NCI-H1105 treated with DMSO at 0.1 percent for 48 hours (cell line): ENCODE measurements around the gene QKI.
"Not testable (repeated sequence)": the region's sequence is repeated elsewhere in the genome, so short reads cannot be mapped to it uniquely, and the experiment has no call there.

Experiments
- DNase-seq: peaks from one replicate; lab custom pipeline; 2025; lab: John Stamatoyannopoulos, UW

QKI gene

DNA sequence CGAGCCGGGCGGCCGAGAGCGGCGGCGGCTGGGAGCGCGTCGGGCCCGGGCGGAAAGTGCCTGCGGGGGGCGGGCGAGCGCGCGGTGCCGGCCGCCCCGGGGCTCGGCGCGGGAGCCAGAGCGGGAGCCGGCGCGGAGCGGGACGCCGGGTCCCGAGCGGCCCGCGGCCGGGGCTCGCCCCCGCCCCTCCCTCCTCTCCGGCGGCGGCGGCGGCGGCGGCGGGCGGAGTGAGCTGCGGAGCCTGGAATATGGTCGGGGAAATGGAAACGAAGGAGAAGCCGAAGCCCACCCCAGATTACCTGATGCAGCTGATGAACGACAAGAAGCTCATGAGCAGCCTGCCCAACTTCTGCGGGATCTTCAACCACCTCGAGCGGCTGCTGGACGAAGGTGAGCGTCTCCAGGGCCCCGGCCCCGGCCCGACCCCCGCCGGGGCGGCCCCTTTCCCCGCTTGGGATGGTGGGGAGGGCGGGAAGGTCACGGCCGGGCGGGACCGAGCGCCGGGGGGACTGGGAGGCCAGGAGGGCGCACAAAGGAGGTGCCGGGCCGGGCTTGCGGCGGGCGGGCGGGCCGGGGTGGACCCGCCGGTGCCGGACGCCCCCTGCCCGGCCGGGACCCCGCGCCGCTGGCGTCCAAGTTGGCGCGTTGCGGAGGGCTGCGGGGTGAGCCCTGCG lies 565 bp downstream of the QKI start:
- peak; percentile 41 for DNase-seq

DNA sequence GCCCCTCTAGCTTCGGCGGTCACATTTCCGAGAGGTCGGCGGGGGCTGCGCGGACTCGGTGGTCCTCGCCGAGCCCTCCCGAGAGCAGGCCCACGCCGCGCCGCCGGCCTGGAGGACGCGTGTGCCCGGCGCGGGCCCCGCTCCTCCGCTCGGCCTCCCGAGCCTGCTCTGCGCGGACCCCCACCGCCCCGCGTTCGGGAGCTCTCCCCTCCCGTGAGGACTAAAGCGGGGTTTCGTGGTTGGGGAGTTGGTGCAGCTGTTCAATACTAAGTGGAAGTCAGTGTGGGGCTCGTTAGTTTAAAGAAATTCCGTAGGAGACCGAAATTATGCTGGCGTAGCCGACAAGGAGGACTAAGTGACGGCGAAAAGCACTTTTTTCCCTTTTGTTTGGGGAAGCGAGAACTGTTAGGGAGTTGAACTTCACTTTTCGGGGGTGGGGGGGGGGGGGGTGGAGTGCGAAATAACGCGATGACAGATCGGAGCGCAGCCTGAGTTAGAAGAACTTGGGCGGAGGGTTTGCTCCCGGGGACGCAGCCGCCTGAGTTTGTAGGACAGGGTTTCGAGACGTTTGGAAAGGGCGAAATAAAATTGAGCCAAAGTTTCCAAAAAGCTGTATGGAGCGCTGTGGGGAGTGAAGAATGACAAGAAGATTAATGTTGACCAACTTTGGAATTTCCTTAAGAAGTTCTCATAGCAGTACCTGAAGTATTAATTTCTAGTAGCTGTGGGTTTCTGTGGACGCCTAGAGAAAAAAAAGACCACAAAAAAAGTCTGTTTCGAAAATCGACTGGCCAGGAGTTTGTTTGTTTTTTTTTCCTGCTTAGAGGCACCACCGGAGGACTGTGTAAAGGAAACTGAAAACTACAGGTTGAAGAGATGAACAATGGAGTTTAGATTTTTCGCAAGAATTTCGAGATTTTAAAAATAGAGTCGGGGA lies 1.4 kb downstream of the QKI start:
- DNase-seq: peak; percentile 51

DNA sequence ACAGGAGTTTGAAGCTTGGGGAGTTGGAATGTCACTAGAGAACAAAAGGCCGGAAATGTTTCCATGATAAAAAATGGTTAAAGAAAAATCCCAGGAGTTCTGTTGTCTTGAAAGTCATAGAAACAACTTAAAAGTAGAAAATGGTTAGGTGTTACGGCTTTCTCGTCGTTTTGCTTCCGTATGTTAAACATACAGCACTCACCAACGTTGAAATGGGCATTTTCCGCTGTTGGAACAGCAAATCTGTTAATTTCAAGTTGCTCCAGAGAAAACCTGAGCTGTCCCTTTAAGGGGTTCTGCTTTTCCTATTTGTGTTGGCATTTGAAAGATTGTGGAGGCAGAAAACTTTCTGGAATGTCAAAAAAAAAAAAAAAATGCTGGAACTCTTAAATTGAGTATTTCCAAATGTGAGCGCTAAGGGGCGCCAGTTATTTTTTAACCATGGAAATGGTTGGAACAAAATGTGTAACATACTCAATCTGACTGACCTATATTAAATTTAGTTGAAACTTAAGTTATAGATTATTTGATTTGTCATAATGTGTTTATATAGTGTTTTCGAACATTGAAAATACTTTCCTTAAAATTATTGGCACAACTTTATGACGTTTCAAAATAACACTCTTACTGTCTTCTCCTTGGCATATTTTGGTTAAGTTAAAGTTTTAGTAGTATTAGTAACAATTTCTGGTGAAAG lies 2.2 kb downstream of the QKI start:
- DNase-seq: peak; percentile 67

DNA sequence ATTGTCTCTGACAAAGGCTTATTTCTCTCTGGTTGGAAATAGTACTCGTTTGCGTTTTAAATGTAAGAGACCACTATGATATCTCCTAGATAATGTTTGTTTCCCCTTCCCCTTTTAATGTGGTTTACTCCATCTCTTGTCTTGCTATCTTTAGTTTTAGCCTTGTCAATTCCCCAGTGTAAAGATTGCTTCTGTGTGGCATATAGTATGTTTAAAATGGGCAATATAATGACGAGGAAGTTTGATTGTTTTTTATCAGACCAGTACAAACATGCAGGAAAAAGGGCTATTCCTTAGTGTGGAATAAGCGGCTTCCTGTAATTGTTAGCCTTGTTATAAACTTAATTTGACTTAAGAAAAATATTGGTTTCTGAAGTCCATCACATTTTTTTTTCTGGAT lies 3.1 kb downstream of the QKI start:
- DNase-seq: no peak

DNA sequence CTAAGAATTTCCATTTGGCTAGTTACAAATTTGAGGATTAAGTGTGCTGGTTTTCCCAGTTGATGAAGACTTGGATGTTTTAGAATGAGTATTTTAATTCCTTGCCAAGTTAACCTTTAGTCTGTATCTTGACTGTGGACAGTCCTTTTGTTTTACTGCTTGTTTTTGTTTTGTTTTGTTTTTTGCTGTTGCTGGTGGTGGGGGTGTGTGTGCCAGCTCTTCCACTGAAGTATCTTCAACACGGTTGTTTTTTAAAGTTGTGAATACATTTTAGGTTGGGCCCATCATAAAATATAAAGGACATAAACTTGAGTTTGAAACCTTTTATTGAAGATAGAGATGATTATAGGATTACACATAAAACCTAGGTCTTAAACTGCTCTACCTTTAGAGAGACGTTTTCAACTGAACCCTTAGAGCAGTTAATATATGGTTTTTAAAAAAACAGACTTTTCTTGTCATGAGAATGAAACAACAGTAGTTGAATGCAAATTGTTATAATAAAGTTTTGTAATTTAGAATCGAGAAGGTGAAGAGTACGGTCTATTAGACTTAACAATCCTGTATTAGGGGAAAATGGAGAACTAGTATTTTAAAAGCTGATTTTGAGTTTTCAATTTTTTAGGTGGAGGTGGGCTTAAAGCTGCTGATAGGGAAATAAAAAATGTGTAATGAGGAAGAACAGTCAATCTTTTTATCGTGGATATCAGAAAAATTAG lies 4.0 kb downstream of the QKI start:
- no peak for DNase-seq

DNA sequence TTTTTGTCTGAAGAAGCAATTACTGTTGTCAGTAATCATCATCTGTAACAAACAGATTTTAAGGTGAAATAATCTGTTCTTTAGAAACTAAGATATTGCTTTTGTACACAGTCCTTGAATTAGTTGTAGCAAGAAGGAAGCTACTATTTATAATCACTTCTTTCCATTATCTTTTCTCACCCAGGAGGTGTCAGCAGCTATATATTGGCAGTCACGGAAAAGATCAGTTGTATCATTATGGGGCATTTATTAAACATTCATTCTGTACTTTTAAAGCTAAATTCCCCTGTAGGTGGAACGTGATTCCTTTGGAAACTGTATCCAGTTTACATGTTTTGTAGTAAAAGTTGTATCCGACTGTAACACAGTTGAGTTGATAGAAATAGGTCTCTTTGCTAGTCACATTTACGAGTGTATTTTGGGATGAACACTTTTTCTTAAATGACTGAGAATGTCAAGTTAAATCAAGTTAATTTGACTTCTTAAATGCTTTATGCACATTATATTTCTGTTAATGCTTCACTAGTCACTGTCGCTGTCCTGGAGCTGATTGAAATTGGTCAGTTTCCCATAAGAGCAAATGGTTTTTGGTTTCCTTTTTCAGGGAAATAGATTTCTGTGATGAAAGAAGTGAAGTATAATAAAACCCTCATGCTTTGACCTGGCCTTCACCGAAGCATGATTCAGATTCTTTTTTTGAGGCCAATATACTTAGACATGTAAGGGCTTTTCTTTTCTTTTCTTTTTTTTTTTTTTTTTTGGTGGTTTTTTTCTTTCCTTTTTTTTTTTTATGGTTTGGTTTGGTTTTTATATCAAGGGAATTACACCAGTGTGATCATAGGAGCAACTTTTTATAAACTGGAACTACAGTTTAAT lies 5.1 kb downstream of the QKI start:
- no peak for DNase-seq

DNA sequence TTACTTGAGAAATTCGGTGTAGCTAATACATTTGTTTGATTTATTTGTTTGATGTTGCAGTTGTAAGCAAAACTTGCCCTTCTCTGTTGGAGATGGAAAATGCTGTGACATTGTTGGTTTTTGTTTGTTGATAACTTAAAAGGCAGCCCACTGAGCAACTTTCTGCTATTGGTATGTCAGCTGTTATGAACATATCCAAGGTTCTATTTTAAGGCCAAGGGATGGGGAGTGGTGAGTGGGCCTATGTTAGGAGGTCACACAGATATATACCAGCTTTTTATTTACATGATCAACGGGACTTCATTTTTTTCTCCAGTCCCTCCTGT lies 5.7 kb downstream of the QKI start:
- DNase-seq: no peak

DNA sequence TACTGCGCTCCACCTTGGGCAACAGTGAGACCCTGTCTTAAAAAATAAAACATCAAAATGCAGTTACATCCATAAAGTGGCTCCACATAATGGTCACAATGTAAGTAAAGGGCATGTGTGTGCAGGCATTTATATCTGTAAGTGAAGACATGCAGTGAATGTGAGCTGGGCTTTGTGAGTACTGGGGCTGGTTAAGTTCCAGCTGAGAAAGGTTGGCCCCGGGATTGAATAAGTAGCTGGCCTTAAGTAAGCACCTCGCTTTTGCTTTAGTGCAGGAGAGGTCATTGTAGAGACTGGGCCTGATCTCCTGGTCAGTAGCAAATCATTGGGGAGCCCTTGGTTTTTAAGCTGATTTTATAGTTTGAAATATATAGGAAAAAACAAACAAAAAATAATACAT lies 8.0 kb downstream of the QKI start:
- DNase-seq: no peak

DNA sequence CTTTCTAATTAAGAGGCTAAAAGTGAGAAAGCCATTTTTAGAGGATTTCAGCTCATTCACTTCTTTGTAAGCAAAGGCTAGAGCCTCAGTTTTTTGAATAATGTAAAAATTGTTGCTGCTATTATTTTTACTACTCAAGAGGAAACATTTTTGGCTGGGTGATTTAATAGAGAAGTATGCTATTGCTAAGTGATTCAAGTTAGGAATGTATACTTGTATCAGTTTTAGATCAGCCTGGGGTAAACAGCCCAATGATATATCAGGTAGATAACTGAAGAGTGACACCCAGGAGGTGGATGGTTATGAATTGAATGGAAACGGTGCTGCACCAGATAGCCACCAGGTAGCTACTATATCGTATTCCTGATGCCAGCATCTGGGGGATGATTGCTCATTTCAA lies 9.2 kb downstream of the QKI start:
- DNase-seq: no peak

DNA sequence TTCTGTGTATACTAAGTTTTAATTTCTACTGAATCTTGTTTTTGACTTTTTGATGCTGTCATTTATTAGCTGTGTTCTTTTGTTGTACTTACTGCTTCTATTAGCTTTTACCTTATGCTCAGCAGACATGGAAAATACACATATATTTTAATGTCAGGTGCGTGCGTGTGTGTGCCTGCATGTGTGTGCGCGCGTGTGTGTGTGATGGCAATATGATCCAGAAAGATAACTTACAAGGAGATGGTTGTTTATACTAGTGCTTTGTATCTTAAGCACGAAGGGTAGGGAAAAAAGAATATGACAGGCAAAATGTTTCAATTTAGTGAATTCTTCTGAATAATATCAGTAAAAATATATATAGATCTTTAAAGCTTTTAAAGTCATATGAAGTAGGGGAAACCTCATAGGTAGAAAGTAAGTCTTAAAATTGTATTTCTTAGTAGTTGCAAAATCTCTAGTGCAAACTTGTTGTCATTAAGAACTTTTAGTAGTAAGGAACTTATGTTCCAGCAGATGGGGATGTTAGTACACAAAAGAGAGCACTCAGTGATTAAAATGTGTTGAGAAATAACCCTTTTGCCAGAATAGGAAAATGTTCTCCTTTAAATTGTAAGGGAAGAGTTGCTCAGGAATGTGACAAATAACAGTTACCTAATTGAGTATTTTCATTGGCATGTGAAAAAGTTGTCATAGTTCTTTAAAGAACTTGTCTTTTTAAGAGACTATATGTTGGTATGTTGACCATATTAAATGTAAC lies 13.2 kb downstream of the QKI start:
- DNase-seq: peak; percentile 69

DNA sequence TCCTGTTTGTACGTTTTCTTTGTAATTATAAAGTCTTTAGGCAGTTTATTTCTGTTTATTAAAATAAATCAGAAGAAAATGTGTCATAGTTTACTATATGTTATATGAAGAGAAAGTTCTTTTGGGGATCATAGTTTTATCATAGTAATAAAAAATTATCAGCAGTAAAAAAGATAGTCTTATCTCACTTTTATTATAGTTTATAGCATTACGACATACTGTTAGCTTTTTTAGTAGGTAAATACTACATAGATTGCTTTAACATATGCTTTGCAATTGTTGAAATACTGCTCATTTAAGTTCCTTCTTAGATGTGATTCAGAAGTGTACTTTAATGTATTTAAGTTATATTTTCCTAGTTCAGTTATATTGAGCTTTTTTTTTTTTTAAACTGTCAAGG lies 13.9 kb downstream of the QKI start:
- no peak for DNase-seq

DNA sequence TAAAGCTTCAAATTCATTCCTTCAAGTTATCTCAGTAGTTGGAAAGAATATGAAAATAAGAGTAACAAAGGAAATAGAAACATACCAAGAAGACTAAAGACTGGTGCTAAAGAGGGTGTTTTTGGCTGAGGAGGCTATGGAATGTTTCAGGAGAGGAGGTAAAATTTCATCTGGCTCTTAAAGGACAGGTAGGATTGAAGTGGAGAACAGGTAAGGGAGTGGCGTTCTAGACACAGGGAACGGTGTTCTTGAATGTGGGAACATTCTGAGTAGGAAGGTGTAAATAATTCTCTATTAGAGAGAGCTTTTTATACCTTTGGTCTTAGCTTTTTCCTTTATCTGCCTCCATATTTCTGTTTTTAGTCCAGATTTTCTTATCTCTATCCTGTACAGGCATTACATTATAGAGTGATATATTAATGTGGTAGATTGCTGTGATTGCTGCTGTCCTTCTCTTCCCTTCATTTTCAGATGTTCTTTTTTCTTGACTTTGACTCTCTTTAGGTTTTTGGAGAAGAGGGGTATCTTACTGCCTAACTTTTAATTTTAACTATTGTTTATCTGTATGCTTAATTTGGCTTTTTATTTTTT lies 15.4 kb downstream of the QKI start:
- DNase-seq: no peak

DNA sequence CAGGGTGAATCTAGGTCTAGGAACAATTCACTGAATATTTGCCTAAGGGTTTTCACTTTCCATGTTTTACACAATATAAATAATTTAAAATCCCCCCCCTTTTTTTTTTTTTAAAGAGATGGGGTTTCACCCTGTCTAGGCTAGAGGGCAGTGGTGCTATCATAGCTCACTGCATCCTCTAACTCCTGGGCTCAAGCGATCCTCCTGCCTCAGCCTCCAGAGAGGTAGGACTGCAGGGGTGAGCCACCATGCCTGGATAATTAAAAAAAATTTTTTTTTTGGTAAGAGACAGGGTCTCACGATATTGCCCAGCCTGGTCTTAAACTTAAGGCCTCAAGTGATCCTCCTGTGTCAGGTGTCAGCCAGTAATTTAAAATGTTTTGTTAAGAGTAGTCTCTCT lies 17.8 kb downstream of the QKI start:
- no peak for DNase-seq

DNA sequence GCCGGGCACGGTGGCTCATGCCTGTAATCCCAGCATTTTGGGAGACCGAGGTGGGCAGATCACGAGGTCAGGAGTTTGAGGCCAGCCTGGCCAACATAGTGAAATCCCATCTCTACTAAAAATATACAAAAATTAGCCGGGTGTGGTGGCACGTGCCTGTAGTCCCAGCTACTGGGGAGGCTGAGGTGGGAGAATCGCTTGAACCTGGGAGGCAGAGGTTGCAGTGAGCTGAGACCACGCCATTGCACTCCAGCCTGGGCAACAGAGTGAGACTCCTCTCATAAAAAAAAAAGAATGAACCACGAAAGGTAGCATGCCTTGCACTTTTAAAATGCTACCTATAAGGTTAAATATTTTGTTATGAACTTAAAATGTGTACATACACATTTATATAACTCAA lies 19.0 kb downstream of the QKI start:
- DNase-seq: not testable (repeated sequence)

DNA sequence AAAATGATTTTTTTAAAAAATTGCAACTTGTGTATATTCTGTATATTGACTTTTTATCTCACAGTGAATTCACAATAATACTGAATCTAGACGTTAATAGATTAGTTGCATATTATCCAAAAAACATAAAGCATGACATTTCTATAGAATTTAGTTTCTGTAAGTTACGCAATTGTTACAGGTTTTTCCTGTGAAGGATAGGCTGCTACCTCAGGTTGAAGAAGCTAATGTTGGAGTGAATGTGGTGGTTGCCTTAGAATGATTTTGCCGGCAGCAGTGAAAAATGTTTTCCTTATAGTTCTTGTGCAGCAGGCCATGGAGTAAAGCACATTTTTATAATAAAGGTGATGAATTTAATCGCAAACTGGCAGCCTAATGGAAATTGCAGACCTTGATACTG lies 20.5 kb downstream of the QKI start:
- DNase-seq: no peak

DNA sequence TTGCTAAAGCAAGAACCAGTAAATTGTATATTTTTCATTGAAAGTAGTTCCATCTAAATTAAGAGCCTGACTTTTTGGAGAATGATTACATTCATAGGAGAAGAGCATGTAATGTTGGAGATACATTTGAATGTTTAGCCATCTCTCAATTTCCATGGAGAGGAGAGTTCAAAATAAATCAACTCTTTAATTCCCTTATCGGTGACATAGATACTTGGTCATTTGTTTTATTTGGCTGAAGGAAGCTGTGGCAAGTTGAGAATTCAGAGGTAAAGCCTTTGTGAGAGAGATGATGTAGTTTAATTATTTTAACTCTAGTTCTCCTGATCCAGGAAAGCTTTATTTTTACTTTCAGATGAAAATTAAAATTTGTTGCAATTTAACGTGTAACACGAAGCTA lies 22.3 kb downstream of the QKI start:
- no peak for DNase-seq

DNA sequence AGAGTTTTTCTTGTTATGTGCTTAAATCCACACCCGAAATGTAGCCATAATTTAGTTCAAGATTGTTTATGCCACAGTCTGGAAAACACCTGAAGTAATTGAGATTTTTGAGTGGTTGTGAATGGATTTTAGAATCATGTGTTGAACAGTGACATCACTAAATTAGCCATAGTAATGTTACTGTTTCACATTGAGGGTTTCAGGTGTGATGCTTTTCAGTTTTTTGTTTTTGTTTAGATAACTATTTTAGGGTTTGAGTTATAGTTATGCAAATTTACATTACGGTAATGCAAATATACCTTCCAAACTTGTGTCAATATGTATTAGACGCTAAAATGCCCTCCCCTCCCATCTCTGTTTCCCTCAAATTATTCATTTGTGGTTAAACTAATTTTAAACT lies 22.9 kb downstream of the QKI start:
- DNase-seq: no peak

DNA sequence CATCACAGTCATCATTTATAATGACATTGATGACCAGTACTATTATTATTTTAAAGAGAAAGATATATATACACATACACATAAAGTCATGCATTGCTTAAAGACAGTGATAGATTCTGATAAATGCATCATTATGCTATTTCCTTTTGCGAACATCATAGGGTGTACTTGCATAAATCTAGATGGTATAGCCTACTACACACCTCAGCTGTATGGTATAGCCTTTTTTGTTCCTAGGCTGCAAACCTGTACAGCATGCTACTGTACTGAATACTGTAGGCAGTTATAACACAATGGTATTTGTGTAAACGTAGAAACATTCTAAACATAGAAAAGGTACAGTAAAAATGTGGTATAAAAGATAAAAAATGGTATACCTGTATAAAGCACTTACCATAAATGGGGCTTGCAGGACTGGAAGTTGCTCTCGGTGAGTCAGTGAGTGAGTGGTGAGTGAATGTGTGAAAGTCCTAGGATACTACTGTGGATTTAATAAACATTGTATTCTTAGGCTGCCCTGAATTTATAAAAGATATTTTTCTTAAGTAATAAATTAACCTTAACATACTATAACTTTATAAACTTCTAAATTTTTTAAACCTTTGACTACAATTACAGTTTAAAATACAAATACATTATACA lies 23.9 kb downstream of the QKI start:
- DNase-seq: no peak

DNA sequence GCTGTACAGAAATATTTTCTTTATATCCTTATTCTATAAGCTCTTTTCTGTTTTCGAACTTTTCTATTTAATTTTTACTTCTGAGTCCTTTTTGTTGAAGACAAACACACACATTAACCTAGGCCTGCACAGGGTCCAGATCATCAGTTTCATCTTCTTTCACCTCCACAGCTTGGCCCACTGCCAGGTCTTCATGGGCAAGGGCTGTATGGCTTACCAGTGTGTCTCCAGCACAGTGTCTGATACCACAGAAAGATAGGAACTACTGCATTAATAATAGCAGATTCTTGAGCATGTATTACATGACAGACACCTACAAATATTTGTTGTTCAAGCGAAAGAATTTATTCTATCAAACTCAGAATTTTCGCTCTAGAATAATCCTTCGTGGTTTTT lies 24.4 kb downstream of the QKI start:
- DNase-seq: peak; percentile 54

DNA sequence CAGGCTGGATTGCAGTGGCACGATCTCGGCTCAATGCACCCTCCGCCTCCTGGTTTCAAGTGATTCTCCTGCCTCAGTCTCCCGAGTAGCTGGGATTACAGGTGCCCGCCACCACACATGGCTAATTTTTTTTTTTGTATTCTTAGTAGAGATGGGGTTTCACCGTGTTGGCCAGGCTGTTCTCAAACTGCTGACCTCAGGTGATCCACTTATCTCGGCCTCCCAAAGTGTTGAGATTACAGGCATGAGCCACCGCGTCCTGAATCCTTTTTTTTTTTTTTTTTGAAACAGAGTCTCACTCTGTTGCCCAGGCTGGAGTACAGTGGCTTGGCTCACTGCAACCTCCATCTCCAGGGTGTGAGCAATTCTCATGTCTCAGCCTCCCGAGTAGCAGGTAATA lies 24.9 kb downstream of the QKI start:
- DNase-seq: not testable (repeated sequence)
